CD4-positive, alpha-beta memory T cell (primary cell): Measurements from ENCODE around the gene TPMT. TPM values are rescaled to one million over a fixed set of nuclear protein-coding genes. Genes with fewer than 3 reads are reported as not detected.

Experiments
- CTCF ChIA-PET: fragments of 350-600 bp; sonication (Branson Sonifier 250); formaldehyde crosslinking; loops from one replicate; lab custom pipeline; 2021; ENCODE audit warnings: inconsistent platforms; ENCODE audit not compliant: partially characterized antibody; lab: Charles Lee
- POLR2A ChIA-PET: fragments of 350-600 bp; sonication (Branson Sonifier 250); formaldehyde crosslinking; loops from one replicate; lab custom pipeline; 2021; ENCODE audit not compliant: partially characterized antibody; lab: Charles Lee
- DNase-seq, 5 donors: peaks; one replicate each; pipeline versions ENCODE4 v3.0.0 to v3.0.0-alpha.2; 2020 to 2022; ENCODE audit warnings: mixed read lengths in 1 of 5
- H3K27ac ChIP-seq: one replicate; pipeline ENCODE4 v1.7.0; 2013; ENCODE audit warnings: low read depth, low read length
- H3K27me3 ChIP-seq: 2 replicates; pipeline ENCODE4 v1.7.0; 2013; ENCODE audit warnings: mild to moderate bottlenecking, low read length, moderate library complexity; ENCODE audit not compliant: insufficient read depth
- H3K36me3 ChIP-seq: 2 replicates; pipeline ENCODE4 v1.7.0; 2013; ENCODE audit warnings: mild to moderate bottlenecking, low read length, moderate library complexity; ENCODE audit not compliant: insufficient read depth
- H3K4me1 ChIP-seq: 2 replicates; pipeline ENCODE4 v1.7.0; 2013; ENCODE audit warnings: mild to moderate bottlenecking, low read length, moderate library complexity; ENCODE audit not compliant: insufficient read depth
- H3K4me3 ChIP-seq, 2 donors: one replicate each; pipeline ENCODE4 v1.7.0; 2013; ENCODE audit warnings: low read length in 2 of 2, mild to moderate bottlenecking in 1 of 2
- H3K9me3 ChIP-seq, 2 donors: one replicate each; pipeline ENCODE4 v1.7.0; 2013; ENCODE audit warnings: low read length in 2 of 2, control low read depth in 1 of 2; ENCODE audit not compliant: control insufficient read depth in 1 of 2
- H3K27ac Mint-ChIP-seq, 7 donors: one replicate each; pipeline ENCODE4 v1.8.0; 2020 to 2021; ENCODE audit warnings: mixed read lengths in 7 of 7, mild to moderate bottlenecking in 6 of 7, inconsistent platforms in 3 of 7, moderate library complexity in 3 of 7
- H3K27me3 Mint-ChIP-seq, 2 donors: one replicate each; pipeline ENCODE4 v1.8.0; 2020 to 2021; ENCODE audit warnings: mixed read lengths in 2 of 2
- H3K36me3 Mint-ChIP-seq, 2 donors: one replicate each; pipeline ENCODE4 v1.8.0; 2020 to 2021; ENCODE audit warnings: mixed read lengths in 2 of 2, inconsistent platforms in 1 of 2, mild to moderate bottlenecking in 1 of 2
- H3K4me1 Mint-ChIP-seq, 4 donors: one replicate each; pipeline ENCODE4 v1.8.0; 2020 to 2021; ENCODE audit warnings: mixed read lengths in 4 of 4, mild to moderate bottlenecking in 1 of 4
- H3K4me3 Mint-ChIP-seq, 8 donors: one replicate each; pipeline ENCODE4 v1.8.0; 2020 to 2021; ENCODE audit warnings: mixed read lengths in 8 of 8, mild to moderate bottlenecking in 7 of 8, moderate library complexity in 6 of 8, inconsistent platforms in 3 of 8
- H3K9me3 Mint-ChIP-seq, 8 donors: one replicate each; pipeline ENCODE4 v1.8.0; 2020 to 2021; ENCODE audit warnings: mixed read lengths in 8 of 8, mild to moderate bottlenecking in 5 of 8, inconsistent platforms in 3 of 8, moderate library complexity in 1 of 8
- intact Hi-C: fragments of 100-400 bp; cut with micrococcal nuclease; formaldehyde crosslinking; loops from one replicate; pipeline ENCODE4 v1.15.1; 2023
- polyA plus RNA-seq, 2 donors: library from polyadenylated mRNA; unstranded; fragments of 300-500 nt; fragmentation: Illumina TruSeq; gene quantifications; one replicate each; pipeline ENCODE4 v1.2.3, GENCODE V29; 2021
- total RNA-seq, 2 experiments: library from RNA; stranded (reverse); gene quantifications; one replicate each; pipeline ENCODE4 v1.2.3, GENCODE V29; 2021

Gene TPMT
- total and polyA plus RNA-seq, 4 experiments from 2014 or later = 6.4 to 18.3 (median 8.8) TPM

DNA sequence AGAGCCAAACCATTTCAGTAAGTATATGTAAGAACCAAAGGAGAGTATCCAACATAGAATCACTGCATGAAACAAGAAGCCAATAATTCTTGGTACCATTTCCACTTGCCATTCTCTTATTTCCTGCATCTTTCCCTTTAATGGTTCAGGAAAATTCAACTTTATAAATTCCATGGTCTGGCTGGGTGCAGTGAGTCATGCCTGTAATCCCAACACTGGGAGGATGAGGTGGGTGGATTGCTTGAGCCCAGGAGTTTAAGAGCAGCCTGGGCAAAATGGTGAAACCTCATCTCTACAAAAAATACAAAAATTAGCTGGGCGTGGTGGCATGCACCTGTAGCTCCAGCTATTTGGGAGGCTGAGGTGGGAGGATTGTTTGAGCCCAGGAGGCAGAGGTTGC is 53.6 kb downstream of the TPMT start:
- Mint-ChIP-seq H3K4me3 (no peak overlapping the region), H3K27me3 (peaks cover 12 to 22% of the 10 kb centered on the region in 2 donors), H3K4me1 (no peaks in the 10 kb centered on the region), H3K9me3 (peaks cover 0 to 14% (median 8%) of the 10 kb centered on the region in 8 donors), H3K27ac (no peak overlapping the region), H3K36me3 (no peaks in the 10 kb centered on the region)
- intact Hi-C loops = no loop called here
- Histone ChIP-seq H3K9me3 (no peaks in the 10 kb centered on the region), H3K4me1 (no peaks in the 10 kb centered on the region), H3K27ac (no peak overlapping the region), H3K27me3 (no peaks in the 10 kb centered on the region), H3K4me3 (no peak overlapping the region), H3K36me3 (no peaks in the 10 kb centered on the region)
- no peak for DNase-seq
- ChIA-PET POLR2A (no interaction called here), CTCF (interaction anchor here (1.2 kb wide), 1 partner anchor 12 kb away, joined by 3 read pairs; no protein-coding TSS in a partner anchor)

DNA sequence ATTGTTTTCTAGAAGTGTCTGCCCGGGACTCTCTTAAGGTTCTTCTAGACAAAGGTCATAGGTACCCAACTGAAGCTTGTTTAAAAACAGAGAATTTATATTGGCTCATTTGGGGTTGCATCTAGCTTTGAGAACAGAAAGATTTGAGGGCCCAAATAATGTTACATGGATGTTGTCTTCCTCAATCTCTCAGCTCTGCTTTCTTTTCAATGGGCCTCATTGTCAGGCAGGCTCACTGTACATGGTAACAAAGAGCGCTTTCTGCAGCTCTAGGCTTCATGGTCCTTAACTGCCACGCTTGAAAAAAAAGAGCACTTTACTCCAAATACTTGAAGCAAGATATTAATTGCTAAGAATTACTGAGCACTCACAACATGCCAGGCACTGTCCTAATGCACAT is 54.6 kb downstream of the TPMT start:
- Mint-ChIP-seq H3K27me3 (peaks cover 12 to 22% of the 10 kb centered on the region in 2 donors), H3K36me3 (no peaks in the 10 kb centered on the region), H3K4me3 (no peak overlapping the region), H3K9me3 (peaks cover 0 to 5% (median under 1%) of the 10 kb centered on the region in 8 donors), H3K27ac (no peak overlapping the region), H3K4me1 (no peaks in the 10 kb centered on the region)
- no peak for DNase-seq
- no peak overlapping the region for H3K27ac ChIP-seq
- no peaks in the 10 kb centered on the region for H3K27me3 ChIP-seq
- no peaks in the 10 kb centered on the region for H3K9me3 ChIP-seq
- H3K4me3 ChIP-seq = no peak overlapping the region
- ChIA-PET POLR2A (no interaction called here), CTCF (interaction anchor here (1.2 kb wide), 1 partner anchor 13 kb away, joined by 3 read pairs; no protein-coding TSS in a partner anchor)
- H3K36me3 ChIP-seq = no peaks in the 10 kb centered on the region
- H3K4me1 ChIP-seq = no peaks in the 10 kb centered on the region
- intact Hi-C loops = no loop called here

DNA sequence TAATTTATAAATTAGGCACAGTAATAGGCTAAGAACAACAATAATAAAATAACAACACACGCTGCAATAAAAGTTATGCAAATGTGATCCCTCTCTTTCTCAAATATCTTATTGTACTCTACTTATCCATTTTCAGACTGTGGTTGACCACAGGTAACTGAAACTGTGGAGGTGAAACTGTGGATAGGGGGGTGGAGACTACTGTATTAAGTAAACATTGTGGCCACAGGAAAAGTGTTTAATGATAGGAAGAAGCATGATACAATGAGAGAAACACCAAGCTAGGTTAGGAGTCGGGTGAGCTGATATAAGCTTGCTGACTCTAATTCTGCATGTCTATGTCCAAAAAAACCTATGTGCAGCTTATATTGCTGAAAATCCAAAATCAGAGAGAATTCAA is 55.4 kb downstream of the TPMT start:
- CTCF ChIA-PET = no interaction called here
- Mint-ChIP-seq H3K27me3 (peaks cover 12 to 22% of the 10 kb centered on the region in 2 donors), H3K4me3 (no peak overlapping the region), H3K36me3 (no peaks in the 10 kb centered on the region), H3K9me3 (peaks cover 0 to 3% (median 0%) of the 10 kb centered on the region in 8 donors), H3K4me1 (no peaks in the 10 kb centered on the region), H3K27ac (no peak overlapping the region)
- POLR2A ChIA-PET = interaction anchor here (0.8 kb wide), 1 partner anchor 11 kb away, joined by 3 read pairs; no protein-coding TSS in a partner anchor
- Histone ChIP-seq H3K27ac (no peak overlapping the region), H3K4me3 (no peak overlapping the region), H3K27me3 (no peaks in the 10 kb centered on the region), H3K4me1 (no peaks in the 10 kb centered on the region), H3K9me3 (no peaks in the 10 kb centered on the region), H3K36me3 (no peaks in the 10 kb centered on the region)
- intact Hi-C loops = no loop called here
- no peak for DNase-seq

- no peaks in the 10 kb centered on the region for H3K9me3 ChIP-seq
- Mint-ChIP-seq H3K27ac (no peak overlapping the region), H3K9me3 (no peaks in the 10 kb centered on the region), H3K4me1 (no peaks in the 10 kb centered on the region), H3K36me3 (no peaks in the 10 kb centered on the region), H3K4me3 (no peak overlapping the region), H3K27me3 (peaks cover 9 to 14% of the 10 kb centered on the region in 2 donors)
- POLR2A ChIA-PET = no interaction called here
- no peak for DNase-seq
- H3K4me1 ChIP-seq = no peaks in the 10 kb centered on the region
- CTCF ChIA-PET = no interaction called here
- intact Hi-C loops = no loop called here
- no peaks in the 10 kb centered on the region for H3K36me3 ChIP-seq
- no peak overlapping the region for H3K27ac ChIP-seq
- no peaks in the 10 kb centered on the region for H3K27me3 ChIP-seq
- H3K4me3 ChIP-seq = no peak overlapping the region
Measured at GRCh38 chr6:18096423-18096822, 58.5 kb downstream of the TPMT start.

DNA sequence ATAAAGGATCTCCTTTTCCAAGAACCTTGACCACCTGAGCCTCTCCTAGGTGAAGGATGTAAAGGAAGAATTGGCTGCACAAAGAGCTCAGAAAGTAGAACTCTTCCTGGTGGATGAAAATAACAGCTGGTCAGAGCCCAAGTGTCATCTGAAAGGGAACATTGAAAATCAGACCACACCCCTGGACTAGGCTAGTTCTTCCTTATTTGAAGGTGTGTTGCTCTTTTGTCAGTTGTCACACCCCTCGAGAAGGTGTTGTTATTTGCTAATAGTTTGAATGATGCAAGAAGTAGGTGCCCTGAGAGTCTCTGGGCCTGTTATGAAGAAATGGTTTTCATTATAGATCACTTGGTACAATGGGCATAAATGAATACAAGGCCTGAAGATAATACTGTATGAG is 63.5 kb downstream of the TPMT start:
- Histone ChIP-seq H3K27ac (no peak overlapping the region), H3K9me3 (no peaks in the 10 kb centered on the region), H3K4me3 (no peak overlapping the region), H3K4me1 (no peaks in the 10 kb centered on the region), H3K36me3 (no peaks in the 10 kb centered on the region), H3K27me3 (no peaks in the 10 kb centered on the region)
- Mint-ChIP-seq H3K27ac (no peak overlapping the region), H3K27me3 (peaks cover 3 to 6% of the 10 kb centered on the region in 2 donors), H3K4me3 (no peak overlapping the region), H3K36me3 (peaks cover 0 to 6% of the 10 kb centered on the region in 2 donors), H3K9me3 (peaks cover 0 to 12% (median 4%) of the 10 kb centered on the region in 8 donors), H3K4me1 (no peaks in the 10 kb centered on the region)
- DNase-seq = no peak
- POLR2A ChIA-PET = no interaction called here
- CTCF ChIA-PET = no interaction called here
- intact Hi-C loops = no loop called here

DNA sequence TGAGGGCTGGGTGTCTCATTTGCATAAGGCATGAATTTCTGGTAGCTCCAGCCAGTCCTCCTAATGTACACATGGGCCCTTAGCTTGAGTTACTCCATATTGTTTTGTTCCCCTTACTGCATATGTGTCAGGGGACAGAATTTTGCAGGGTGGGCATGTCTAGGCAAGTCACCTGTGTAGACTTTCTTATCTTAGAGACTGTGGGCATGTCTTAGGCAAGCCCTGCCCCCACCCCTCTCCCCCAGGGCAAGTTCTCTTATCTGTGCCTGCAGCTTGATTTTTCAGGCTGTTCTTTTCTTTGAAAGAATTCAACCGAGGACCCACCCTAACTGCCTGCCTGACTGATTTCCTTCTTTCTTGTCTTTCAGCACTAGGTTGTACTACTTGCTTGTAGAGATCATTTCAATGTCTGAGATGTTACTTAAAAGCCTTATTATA is 64.5 kb downstream of the TPMT start:
- Mint-ChIP-seq H3K9me3 (peaks cover 0 to 12% (median 4%) of the 10 kb centered on the region in 8 donors), H3K27me3 (peaks cover 3 to 6% of the 10 kb centered on the region in 2 donors), H3K4me3 (no peak overlapping the region), H3K27ac (no peak overlapping the region), H3K4me1 (no peaks in the 10 kb centered on the region), H3K36me3 (peaks cover 0 to 6% of the 10 kb centered on the region in 2 donors)
- intact Hi-C loops = no loop called here
- H3K4me3 ChIP-seq = no peak overlapping the region
- H3K9me3 ChIP-seq = no peaks in the 10 kb centered on the region
- POLR2A ChIA-PET = no interaction called here
- H3K36me3 ChIP-seq = no peaks in the 10 kb centered on the region
- CTCF ChIA-PET = no interaction called here
- H3K4me1 ChIP-seq = no peaks in the 10 kb centered on the region
- H3K27me3 ChIP-seq = no peaks in the 10 kb centered on the region
- DNase-seq = no peak
- H3K27ac ChIP-seq = no peak overlapping the region

DNA sequence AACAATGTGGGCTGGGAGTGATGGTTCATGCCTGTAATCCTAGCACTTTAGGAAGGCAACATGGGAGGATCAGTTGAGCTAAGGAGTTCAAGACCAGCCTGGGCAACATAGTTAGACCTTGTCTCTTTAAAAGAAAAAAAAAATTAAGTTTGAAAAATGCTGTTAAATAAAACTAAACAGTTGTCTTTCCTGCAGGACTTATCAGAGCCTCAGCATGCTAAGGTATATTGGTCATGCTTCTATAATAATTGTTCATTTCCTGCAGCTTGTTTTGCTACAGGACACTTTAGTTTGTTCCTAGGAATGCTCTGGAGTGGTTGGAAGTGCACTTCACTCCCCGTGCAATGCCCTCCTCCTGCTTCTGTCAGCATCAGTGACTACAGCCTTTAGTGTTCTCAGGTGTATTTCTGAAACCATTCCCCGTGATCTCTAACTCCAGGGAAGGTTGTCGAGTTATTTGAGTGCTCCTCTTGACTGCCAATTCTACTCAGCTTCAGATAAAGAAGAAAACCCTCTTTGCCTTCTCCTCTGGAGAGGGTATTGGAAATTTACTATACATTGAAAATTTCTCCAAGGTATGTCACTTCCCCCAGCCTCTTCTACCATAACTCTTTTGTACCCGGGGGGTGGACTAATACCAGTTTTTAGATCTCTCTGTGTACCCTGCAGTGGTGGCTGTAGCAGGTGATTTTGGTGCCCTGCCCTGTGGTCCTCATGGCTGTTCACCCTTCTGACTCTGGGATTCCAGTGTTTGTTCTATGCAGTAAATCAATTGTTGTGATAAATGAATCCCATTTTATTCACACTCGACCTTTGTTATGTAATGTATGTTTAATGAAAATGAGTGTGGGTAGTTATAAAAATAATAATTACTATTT is 66.2 kb downstream of the TPMT start:
- Histone ChIP-seq H3K4me1 (no peaks in the 10 kb centered on the region), H3K36me3 (no peaks in the 10 kb centered on the region), H3K4me3 (no peak overlapping the region), H3K27me3 (no peaks in the 10 kb centered on the region), H3K9me3 (no peaks in the 10 kb centered on the region), H3K27ac (no peak overlapping the region)
- intact Hi-C loops = no loop called here
- POLR2A ChIA-PET = no interaction called here
- no peak overlapping the region for H3K4me3 Mint-ChIP-seq
- CTCF ChIA-PET = no interaction called here
- H3K27ac Mint-ChIP-seq = no peak overlapping the region
- peaks cover 0 to 6% of the 10 kb centered on the region in 2 donors for H3K36me3 Mint-ChIP-seq
- no peak for DNase-seq
- H3K4me1 Mint-ChIP-seq = no peaks in the 10 kb centered on the region
- H3K27me3 Mint-ChIP-seq = peaks cover 3 to 9% of the 10 kb centered on the region in 2 donors
- H3K9me3 Mint-ChIP-seq = peaks cover 0 to 12% (median 4%) of the 10 kb centered on the region in 8 donors
